Brain microvascular endothelial cell (primary cell): Measurements from ENCODE around the gene MINK1.

Experiments
- DNase-seq: peaks from one replicate; pipeline ENCODE4 v3.0.0-alpha.2; 2020
- H3K27ac ChIP-seq: fragments of 250-450 bp; sonication (Bioruptor Pico); 2 replicates; pipeline ENCODE4 v1.5.1; 2020; ENCODE audit warnings: mild to moderate bottlenecking, moderate library complexity
- H3K27me3 ChIP-seq: fragments of 250-450 bp; sonication (Bioruptor Pico); replicated peaks from 2 replicates; pipeline ENCODE4 v1.5.1; 2020; ENCODE audit warnings: mild to moderate bottlenecking
- H3K36me3 ChIP-seq: fragments of 250-450 bp; sonication (Bioruptor Pico); replicated peaks from 2 replicates; pipeline ENCODE4 v1.5.1; 2020; ENCODE audit warnings: mild to moderate bottlenecking
- H3K4me3 ChIP-seq: 2 replicates; pipeline ENCODE4 v1.5.1; 2011; ENCODE audit warnings: low read depth, mild to moderate bottlenecking, control low read depth, low read length, moderate library complexity
- CTCF ChIP-seq: IDR thresholded peaks from 2 replicates; pipeline ENCODE4 v1.5.1; 2011; ENCODE audit warnings: low read depth, mild to moderate bottlenecking, moderate library complexity, low read length, control low read depth, inconsistent platforms; ENCODE audit errors: missing control alignments
- in situ Hi-C: cut with HindIII; loops from 2 replicates; pipeline ENCODE4 v1.10.0; 2017; ENCODE audit warnings: low sequenced_read_pairs, low pct_ligation_motif_present

Gene MINK1

GRCh38 chr17:4887581-4887980 lies 54.4 kb downstream of the MINK1 start:
- in situ Hi-C loops, result no loop called here
- Histone ChIP-seq H3K4me3 (no peak overlapping the region), H3K36me3 (peaks cover 57% of the 10 kb centered on the region), H3K27ac (no peak overlapping the region), H3K27me3 (no peaks in the 10 kb centered on the region)
- no peak for DNase-seq
- TF ChIP-seq CTCF, result no peak

GRCh38 chr17:4891411-4892410 lies 58.6 kb downstream of the MINK1 start:
- in situ Hi-C loops, result no loop called here
- TF ChIP-seq CTCF, result no peak
- Histone ChIP-seq H3K27me3 (no peaks in the 10 kb centered on the region), H3K27ac (no peak overlapping the region), H3K36me3 (peaks cover 67% of the 10 kb centered on the region), H3K4me3 (no peak overlapping the region)
- no peak for DNase-seq

GRCh38 chr17:4892499-4893221 lies 59.5 kb downstream of the MINK1 start:
- Histone ChIP-seq H3K4me3 (no peak overlapping the region), H3K27ac (no peak overlapping the region), H3K36me3 (peaks cover 60% of the 10 kb centered on the region), H3K27me3 (no peaks in the 10 kb centered on the region)
- DNase-seq, result no peak
- no peak for TF ChIP-seq CTCF
- in situ Hi-C loops, result no loop called here

- DNase-seq, result no peak
- in situ Hi-C loops, result no loop called here
- H3K4me3 ChIP-seq, result no peak overlapping the region
- TF ChIP-seq CTCF, result no peak
- H3K36me3 ChIP-seq, result peaks cover 54% of the 10 kb centered on the region
- no peaks in the 10 kb centered on the region for H3K27me3 ChIP-seq
- no peak overlapping the region for H3K27ac ChIP-seq
Measured at GRCh38 chr17:4893272-4893671, 60.1 kb downstream of the MINK1 start.

- no peaks in the 10 kb centered on the region for H3K27me3 ChIP-seq
- DNase-seq, result no peak
- peaks cover 53% of the 10 kb centered on the region for H3K36me3 ChIP-seq
- no peak overlapping the region for H3K4me3 ChIP-seq
- no peak for TF ChIP-seq CTCF
- in situ Hi-C loops, result no loop called here
- H3K27ac ChIP-seq, result no peak overlapping the region
Measured at GRCh38 chr17:4893721-4894560, 60.8 kb downstream of the MINK1 start.
